Measurements from ENCODE around the gene MTURN.
"Not testable (repeated sequence)": the region's sequence is repeated elsewhere in the genome, so short reads cannot be mapped to it uniquely, and the experiment has no call there.

The MTURN gene

DNA sequence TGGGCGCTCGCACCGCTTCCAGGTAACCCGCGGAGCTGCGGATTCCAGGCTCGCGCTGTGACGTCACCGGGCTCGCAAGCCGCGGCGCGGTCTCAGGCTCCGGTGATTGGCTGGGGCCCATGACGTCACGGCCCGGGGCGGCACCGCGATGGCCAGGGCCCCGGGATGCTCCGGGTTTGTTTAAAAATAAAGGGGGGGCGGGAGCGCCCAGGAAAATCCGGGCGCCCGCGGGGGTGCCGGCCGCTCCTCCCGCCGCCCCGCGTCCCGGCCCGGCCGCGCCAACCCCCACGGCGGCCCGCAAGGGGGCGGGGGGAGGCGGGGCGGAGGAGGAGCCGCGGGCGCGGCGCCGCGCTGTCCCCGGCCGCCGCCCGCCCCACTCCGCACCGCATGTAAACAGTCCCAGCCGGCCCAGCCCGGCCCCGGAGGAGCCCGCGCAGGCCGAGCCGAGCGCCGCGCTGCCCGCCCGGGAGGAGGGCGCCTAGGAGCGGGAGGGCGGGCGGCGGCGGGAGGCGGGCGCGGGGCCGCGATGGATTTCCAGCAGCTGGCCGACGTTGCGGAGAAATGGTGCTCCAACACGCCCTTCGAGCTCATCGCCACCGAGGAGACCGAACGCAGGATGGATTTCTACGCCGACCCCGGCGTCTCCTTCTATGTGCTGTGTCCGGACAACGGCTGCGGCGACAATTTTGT lies at the start of gene MTURN:
MTURN (plus strand) TSS at position 376 of the 690 bp plus-strand sequence; CDS start at position 527, 151 bp downstream.
- DNase-seq = peak; percentile 79

DNA sequence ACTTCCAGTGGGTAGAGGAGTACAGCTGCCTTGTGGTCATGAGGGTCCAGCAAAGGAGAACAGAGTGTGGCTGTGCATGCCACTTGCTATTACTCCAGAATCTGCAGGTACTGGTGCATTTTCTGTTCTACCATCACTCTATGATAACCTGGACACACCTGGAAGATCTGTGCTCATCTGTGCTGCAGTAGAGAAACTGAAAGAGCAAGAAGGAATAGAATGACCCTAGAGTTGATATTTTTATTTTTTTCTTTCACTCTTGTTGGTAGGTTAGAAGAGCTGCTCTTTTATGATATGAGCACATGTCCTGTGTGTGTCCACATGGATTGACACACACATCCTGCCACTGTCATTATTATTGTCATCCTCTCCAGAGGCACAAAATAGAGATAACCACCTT lies 48.3 kb upstream of the MTURN start:
- DNase-seq = no peak

DNA sequence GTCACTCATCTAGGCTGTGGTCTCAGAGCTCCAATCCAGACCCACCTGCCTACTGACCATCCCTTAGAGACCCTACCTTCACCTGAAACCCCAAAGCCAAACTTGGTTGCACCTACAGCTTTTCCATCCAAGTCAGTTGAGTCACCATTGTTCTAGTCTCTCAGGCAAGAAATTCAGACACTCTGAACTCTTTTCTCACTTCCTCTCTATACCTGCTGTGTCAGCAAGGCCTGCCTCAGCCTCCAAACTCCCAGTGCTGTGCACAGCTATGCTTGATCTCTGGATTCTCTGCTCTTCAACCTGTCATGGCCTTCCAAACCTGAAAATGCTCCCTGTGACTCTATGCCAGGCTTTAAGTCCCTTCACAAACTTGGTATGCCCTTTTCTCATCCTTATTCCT lies 47.4 kb upstream of the MTURN start:
- DNase-seq = no peak

DNA sequence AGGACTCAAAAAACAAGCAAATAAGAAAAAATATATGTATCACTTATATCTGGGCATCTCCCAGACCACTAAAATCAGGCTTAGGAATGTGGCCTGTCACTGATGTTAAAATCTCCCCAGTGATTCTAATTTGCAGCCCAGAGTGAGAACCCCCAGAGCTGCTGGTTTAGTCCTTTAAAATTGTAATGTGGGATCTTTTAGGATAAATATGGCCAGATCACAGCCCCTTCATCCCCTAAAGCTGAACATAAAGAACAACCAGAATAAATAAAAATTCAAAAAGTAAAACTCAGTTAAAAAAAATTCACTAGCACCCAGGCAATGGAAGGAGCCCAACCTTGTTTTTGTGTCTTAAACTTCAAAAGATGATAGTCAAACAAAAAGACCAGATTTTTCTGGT lies 46.4 kb upstream of the MTURN start:
- no peak for DNase-seq

DNA sequence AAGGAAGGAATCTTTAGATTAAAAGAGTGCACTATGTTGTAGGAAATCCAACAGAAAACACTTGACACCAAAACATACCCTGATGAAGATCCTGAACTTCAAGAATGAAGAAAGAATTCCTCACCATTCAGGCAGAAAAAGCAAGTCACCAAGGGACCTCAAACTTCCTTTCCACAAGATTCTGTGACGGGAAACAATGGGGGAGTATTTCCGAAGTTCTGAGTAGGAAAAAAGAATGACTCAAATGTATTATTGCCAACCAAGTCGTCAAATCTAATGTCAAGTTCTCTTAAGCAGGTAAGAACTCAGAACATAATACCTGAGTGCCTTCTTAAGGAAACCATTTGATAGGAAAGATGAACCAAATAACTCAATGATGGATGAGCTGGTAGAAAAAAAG lies 44.7 kb upstream of the MTURN start:
- DNase-seq = no peak

DNA sequence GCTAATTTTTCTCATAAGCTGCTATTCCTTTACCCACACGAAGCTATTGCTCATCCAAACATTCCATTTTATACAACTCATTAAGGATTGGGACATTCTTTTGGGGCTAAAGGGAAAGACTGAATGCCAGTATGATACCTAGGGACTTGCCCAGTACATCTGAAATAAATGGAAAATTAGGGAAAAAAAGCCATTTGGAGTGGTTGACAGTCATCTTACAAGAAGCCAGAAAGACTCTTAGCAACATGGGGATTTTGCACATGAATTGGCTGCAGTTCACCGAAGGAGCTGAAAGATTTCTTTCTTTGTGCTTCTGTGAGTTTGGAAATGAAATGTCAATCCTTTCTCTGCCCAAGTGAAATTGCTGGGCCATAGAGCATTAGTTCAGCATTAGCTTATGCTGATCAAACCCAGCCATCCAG lies 43.3 kb upstream of the MTURN start:
- no peak for DNase-seq

DNA sequence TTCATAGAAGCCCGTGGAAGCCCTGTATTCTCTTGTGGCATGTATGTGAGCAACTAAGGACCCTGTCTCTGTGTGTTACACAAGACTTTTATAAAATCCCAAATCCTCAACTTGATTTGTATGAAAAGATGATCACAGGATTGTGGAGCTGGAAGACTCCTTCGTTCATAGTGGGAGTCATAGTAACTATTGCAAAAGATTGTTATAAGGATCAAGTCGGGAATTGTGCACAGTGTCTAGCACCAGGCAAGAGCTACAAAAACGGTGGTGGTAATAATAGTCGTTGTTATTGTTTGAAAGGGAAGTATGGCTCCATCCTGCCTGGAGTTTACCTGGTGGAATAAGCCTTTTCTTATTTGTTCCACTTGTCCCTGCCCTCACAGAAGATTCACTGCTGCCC lies 42.8 kb upstream of the MTURN start:
- no peak for DNase-seq

DNA sequence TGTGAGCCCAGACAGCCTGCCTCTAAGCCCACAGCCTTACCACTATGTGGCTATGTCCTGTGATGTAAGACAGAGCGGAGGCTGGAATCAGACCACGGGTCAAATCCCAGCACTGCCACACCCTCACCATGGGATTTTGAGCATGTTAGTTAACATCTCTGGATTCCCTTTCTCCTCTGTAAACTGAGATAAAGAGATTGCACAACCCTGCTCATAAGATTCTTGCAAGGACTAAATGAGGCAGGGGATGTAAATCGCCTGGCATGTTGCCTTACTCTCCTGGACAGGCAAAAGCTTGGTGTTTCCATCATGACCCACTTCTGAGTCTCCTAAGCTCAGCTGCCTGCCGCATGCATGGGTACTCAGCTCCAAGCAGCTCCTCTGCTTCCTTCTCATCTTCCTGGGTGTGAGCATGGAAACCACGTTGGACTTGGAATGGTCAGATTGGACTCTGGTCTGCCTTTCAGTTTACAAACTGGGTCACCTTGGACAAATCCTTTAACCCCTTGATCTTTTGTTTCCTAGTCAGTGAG lies 41.3 kb upstream of the MTURN start:
- DNase-seq = no peak

DNA sequence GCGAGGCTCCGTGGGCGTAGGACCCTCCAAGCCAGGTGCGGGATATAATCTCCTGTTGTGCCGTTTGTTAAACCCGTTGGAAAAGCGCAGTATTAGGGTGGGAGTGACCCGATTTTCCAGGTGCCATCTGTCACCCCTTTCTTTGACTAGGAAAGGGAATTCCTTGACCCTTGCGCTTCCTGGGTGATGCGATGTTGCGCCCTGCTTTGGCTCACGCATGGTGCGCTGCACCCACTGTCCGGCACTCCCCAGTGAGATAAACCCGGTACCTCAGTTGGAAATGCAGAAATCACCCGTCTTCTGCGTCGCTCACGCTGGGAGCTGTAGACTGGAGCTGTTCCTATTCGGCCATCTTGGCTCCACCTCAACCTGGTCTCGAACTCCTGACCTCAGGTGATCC lies 36.2 kb upstream of the MTURN start:
- not testable (repeated sequence) for DNase-seq

DNA sequence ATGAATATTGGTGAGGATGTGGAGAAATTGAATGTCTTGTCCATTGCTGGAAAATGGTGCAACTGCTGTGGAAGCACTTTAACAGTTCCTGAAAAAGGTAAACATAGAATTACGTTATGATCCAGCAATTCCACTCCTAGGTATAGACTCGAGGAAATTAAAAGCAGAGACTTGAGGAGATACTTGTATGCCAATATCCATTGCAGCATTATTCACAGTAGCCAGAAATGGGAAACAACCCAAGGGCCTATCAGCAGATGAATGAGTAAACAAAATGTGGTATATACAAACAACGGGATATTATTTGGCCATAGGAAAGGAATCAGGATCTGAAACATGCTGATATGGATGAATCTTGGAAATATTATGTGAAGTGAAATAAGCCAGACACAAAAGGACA lies 32.5 kb upstream of the MTURN start:
- DNase-seq = no peak

DNA sequence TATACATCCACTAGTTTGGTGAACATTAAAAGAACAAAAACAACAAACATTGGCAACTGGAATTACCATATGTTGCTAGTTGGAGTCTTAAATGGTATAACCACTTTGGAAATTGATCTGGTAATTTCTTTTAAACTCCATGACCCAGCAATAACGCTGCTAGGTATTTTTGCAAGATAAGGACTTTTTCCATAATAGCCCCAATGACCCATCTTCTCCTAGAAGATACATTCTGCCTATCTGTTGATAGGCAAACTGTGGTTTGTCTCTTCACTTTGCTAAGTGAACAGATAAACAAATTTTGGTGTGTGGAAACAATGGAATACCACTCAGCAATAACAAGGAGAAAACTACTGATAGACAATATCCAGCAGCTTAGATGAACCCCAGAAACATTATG lies 30.6 kb upstream of the MTURN start:
- DNase-seq = no peak

DNA sequence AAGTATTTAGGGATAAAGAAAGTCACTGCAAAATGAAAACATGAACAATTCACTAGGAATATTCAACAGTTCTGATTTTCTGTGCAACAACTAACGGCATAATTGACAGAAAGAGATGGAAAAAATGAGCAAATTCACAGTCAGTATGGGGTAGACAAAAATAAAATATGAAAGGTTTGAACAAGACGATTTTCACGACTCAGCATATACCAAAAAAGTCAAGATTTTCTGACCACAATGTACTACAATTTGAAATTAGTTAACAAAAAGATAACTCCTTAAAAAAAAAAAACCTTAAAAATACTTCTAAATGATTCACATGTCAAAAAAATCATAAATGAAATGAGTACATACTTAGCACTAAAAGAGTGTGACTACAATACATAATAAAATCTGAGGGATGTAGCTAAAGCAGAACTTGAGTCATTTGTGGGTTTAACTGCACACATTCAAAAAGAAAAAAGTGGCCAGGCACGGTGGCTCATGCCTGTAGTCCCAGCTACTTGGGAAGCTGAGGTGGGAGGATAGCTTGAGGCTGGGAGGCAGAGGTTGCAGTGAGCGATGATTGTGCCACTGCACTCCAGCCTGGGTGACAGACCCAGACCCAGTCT lies 22.6 kb upstream of the MTURN start:
- DNase-seq = no peak

DNA sequence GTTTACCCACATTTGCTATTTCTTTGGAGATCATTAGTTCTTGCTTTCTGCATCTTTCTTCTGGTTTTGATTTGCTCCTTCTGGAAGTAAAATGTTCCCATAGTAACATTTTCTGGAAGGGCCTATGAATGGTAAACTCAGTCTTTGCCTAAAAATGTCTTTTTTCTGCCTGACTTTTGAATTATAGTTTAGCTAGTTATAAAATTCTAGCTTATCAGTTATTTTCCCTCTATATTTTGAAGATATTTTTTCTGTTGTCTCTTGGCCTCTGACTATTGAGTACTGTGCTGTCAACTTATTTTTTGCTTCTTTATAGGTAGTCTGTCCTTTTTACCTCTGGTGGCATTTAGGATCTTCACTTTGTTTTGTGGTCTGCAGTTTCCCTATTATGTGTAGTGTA lies 21.6 kb upstream of the MTURN start:
- no peak for DNase-seq

DNA sequence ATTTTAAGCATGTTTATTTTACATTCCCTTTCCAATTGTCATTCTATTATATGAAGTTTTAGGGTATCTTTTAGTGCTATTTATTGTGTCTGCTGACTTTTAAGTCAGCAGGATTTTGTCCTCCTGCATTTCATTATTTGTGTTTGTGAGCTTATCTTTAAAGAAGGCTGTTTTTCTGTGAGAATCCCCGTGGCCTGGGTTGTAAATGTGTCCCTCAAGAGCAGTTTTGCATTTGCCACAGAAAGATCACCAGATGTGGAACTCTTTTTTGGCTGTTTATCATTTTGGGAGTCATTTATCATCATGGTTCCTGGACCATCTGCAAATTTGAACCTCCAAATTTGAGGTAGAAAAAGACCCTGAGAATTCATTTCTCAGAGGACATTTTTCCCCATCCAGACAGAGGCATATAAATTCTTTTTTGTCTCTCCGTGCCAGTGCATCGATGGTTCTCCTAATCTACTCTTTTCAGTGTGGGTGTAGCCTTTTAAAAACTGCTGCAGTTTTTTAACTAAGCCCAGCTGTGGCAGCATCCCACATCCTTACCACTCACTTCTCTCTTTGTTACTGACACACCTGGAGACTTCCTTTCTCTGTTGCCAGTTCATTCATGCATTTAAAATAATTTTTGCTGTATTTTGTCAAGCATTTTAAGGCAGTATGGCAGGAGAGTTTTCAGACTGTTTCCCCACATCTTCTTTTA lies 20.1 kb upstream of the MTURN start:
- no peak for DNase-seq

DNA sequence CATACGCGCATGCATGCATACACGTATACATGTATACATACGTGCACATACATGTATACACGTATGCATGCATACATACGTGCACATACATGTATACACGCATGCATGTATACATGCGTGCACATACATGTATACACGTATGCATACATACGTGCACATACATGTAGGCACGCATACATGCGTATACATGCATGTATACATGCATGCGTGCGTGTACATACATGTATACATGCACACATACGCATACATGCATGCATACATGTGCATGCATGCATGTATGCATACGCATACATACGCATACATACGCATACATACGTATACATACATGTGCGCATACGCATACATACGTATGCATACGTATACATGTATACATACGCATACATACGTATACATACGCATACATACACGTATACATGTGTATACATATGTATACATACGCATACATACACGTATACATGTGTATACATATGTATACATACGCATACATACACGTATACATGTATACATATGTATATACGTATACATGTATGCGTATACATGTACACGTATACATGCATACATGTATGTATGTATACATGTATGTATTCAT lies 19.0 kb upstream of the MTURN start:
- DNase-seq = no peak

DNA sequence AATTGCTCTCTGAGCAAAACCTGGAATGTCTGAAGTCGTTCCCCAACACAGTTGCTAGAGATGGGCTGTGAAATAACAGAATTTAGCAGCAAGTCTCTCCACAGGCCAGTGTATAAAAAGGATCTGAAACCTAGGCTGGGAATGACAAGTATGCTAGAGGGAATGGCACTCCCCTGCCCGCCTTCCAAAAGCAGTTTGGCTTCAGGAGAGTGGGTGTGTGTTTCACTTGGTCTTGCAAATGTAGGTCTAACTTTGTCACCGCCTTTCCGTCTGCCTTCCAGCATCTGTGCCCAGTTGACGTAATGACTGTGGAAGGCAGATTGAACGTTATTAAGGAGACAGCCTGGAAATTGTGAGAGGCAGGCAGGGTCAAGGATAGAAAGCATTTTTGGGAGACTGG lies 18.0 kb upstream of the MTURN start:
- no peak for DNase-seq

DNA sequence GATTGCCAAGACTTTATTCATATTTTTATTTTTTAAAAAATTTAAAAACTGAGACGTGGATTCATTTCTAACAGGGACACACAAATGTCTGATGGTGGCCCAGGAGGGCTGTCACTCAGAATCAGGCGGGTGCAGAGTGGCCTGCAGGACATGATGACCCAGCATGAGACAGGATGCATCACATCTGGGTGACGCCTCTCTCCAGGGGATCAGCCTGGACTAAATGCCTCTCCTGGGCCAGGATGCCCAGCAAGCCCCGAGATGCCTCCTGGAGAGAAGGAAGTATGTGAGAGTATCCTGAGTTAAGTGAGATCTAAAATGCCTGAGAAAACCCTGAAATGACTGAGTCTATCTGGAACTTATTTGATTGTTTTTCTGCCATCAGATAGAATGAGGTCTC lies 16.9 kb upstream of the MTURN start:
- DNase-seq = no peak

DNA sequence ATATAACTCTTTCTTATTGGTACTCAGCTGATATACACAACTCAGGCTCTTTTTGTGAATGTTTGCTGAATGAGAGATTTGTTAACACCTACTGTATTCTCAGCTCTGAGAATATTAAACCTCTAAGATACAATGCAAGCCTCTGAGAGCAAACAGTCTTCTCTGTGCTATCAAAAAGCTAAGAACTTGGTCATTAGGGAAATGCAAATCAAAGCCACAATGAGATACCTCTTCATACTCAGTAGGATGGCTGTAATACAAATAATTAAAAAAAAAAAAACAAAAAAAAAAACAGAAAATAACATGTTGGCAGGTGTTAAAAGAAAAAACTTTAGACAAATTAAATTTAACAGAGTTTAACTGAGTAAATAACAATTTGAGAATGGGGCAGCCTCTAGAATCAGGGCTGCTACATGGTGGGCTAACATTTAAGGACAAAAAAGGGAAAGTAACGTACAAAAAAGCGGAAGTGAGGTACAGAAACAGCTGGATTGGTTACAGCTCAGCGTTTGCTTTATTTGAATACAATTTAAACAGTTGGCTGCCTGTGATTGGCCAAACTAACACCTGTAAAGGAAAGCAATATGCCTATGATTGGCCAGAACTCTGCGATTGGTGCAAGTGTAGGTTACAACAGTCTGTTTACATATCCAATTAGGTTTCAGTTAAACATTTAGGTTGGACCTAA lies 14.8 kb upstream of the MTURN start:
- DNase-seq = no peak

DNA sequence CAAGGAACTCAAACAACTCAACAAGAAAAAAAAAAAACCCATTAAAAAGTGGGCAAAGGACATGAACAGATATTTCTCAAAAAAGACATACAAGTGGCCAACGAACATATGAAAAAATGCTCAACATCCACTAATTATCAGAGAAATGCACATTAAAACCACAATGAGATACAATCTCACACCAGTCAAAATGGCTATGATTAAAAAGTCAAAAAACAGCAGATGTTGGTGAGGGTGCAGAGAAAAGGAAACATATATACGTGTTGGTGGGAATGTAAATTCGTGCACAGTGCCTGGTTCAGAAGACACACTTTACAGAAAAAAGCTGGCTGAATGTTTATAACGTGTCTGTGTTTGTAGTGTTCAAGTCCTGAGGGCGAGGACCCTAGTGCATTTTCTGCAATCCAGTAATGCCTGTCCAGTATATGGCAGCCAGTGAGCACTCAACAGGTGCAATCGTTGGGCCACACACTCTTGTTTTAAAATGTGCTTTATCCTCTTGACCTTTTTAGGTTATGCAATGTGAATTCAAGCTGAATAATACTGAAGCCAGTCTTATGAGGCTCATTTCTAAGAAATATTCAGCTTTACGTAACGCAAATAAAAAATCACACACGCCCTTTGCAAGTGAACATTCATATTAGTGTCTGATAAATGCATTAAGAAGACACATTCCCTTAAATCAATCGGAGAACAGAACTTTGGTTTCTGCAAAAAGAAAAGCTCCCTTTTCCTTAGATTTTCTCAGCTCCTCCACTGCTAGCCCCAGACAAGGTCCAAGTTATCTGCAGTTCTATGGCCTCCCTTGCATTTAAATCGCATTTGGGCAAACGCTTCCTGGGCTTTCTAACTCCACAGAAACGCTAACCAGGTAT lies 813 bp upstream of the MTURN start:
- DNase-seq = no peak

DNA sequence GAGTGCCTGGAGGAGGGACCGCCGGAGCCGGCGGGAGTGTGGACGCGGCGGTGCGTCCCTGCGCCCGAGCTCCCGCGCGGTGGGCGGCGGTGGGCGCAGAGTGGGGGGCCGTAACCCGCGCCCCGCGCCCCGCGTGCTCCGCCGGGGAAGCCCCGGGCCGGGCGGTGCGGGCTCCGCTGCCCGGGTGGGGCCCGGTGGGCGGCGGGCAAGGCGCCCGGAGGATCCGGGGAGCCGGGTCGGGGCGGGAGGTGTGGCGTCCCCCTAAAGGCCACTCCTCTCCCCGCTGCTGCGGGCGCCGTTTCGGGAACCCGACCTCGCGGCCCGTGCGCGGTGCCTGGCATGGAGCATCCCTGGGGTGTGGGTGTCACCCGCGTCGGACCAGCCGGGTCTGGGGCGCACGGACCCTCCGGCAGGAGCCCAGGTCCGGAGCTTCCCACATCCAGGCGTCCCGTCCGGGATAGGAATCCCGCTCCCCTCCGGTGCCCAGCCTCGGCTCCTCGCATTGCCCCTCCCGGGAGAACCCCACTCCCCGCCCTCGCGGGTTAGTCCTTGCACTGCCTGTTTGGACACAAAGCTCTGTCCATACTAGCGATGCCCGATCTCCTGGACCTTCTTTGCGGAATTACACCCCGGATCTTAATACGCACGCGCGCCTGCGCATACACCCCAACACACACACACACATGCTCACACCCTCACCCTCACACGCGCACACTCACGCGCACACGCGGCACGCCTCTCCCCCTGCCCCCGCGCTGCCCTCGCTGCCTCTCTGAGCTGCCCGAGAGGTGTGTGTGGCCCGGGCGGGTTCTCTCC lies 723 bp downstream of the MTURN start:
- no peak for DNase-seq

DNA sequence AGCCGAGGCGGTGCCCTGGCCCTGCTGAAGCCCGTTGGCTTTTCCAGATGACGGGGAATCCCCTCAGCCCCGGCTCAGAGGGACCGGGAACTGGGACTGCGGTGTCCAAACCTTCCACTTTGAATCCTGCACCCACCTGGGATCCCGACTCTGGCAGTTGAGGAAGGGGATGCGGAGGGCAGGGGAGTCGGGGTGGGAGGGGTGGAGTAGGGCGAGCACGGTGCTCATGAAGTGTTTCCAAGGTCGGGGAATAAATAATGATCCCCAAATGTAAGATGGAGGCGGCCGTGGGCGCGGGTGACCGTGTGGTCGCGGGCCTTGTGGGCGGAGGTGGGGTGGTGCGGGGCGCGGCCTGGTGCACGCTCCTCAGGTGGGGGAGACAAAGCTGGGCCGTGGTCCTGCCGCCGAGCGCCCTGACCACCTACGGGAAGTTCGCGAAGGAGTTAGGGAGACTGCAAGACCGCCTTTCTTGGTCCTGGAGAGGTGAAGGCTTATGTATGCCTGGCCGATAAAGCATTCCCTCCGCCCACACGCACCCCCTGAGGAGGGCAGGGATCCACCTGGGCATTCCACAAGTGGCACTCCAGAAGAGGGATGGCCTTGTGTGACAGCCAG lies 1.4 kb downstream of the MTURN start:
- DNase-seq = no peak

Measured in NCI-H2171 (cell line).